GM18499 (cell line): ENCODE measurements around the gene ITGA1.
"Not testable (repeated sequence)": the region's sequence is repeated elsewhere in the genome, so short reads cannot be mapped to it uniquely, and the experiment has no call there.

ENCODE experiments used
- ATAC-seq: cut with Tn5 transposase; IDR thresholded peaks from one replicate; pipeline ENCODE4 v1.9.1; 2021; ENCODE audit warnings: moderate number of reproducible peaks; ENCODE audit not compliant: insufficient read depth, unreplicated experiment

ITGA1 gene

GRCh38 chr5:52856564-52856963 is 68.8 kb downstream of the ITGA1 start:
- ATAC-seq: peak; percentile 80

DNA sequence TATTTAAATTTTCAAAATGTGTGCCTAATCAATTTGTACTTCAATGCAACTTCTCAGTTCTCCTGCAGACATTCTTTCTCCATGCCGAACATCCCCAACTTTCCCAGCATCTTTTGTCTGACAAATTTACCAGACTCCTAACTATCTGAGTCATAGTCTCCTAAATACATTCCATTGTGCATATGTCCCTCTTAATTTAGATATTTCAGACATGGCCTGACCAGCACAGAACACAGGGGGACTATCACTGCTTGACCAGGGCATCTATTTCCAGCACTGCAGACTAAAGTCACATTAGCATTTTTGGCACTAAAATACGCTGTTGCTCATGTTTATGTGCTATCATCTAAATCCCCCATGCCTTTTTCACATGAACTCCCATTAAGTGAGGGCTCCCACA is 71.9 kb downstream of the ITGA1 start:
- no peak for ATAC-seq

GRCh38 chr5:52861368-52861767 is 73.7 kb downstream of the ITGA1 start:
- no peak for ATAC-seq

GRCh38 chr5:52863715-52864290 is 76.1 kb downstream of the ITGA1 start:
- no peak for ATAC-seq

- ATAC-seq: no peak
Measured at GRCh38 chr5:52864371-52864770, 76.7 kb downstream of the ITGA1 start.

GRCh38 chr5:52864884-52865283 is 77.2 kb downstream of the ITGA1 start:
- no peak for ATAC-seq

GRCh38 chr5:52865991-52866390 is 78.3 kb downstream of the ITGA1 start:
- not testable (repeated sequence) for ATAC-seq

GRCh38 chr5:52867809-52868208 is 80.1 kb downstream of the ITGA1 start:
- no peak for ATAC-seq

GRCh38 chr5:52868417-52868816 is 80.7 kb downstream of the ITGA1 start:
- ATAC-seq: no peak

DNA sequence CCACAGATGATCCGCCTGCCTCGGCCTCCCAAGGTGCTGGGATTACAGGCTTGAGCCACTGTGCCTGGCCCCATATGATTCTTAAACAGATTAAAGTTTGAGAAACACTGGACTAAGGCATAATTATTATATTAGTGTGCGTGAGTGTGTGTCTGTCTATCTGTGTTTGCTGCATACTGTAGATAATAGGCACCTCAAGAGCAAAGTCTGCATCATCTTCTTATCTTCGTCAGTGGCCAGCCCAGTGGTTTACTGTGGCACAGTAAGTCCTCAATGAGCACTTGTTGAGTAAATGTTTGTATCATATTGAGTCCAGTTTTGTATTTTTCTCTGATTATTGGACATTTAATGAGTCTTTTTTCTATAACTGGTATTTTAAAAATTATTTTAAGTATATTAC is 81.7 kb downstream of the ITGA1 start:
- no peak for ATAC-seq

DNA sequence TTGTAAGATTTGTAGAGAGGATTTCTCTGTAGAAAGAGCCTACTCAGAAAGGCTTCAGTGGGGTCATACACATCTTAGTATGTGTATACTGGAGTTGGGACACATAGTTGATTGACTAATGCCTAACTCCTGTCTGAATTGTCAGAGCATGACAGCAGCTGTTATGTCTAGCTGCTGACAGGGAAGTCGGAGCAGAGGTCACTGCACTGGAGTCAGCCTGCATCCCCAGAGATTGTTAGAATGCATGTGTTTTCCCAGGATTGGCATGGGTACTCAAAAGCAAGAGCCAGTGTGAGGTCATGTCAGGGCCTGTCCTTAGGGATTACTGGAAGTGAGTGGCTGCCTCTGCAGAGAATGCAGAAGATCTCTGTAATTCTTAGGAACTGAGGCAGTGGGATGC is 82.7 kb downstream of the ITGA1 start:
- ATAC-seq: no peak

- no peak for ATAC-seq
Measured at GRCh38 chr5:52875827-52876226, 88.1 kb downstream of the ITGA1 start.

DNA sequence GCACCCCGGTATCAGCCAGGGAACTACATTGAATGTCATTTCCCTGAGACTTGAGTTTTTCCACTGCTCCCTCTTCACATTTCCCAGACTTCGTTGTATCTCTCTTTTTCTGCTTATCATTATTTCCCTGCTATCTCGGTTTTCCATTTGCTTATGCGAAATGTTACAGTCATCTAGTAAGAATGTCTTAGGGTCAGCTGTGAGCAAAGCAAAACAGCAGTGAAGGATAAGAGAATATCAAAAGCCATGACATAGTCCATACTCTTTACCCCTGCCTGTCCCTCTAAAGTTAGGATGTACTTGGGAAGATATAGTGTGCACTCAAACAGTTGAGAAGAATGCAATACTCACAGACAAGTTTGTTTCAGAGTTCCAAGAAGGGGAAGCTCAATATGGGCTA is 88.7 kb downstream of the ITGA1 start:
- no peak for ATAC-seq

GRCh38 chr5:52878656-52879055 is 90.9 kb downstream of the ITGA1 start:
- no peak for ATAC-seq

DNA sequence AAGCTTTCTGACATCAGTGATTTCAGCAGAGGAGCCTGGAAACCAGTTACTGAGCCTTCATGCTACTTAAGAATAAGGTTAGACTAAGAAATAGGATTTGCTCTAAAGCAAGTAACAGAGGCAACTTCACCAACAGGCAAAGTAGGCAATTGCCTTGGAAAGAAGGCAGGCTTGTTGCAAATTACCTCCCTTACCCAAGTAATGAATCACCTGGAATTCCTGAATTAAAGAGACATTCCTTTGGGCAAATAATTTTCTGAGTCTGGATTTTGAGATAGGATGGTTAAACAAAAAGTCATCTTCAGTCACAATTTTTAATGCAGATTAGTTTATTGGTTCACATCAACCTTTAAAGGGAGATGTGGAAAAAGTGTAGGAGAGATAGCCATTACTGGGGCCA is 92.8 kb downstream of the ITGA1 start:
- ATAC-seq: no peak

- no peak for ATAC-seq
Measured at GRCh38 chr5:52881468-52881867, 93.8 kb downstream of the ITGA1 start.

GRCh38 chr5:52883110-52883509 is 95.4 kb downstream of the ITGA1 start:
- ATAC-seq: no peak

DNA sequence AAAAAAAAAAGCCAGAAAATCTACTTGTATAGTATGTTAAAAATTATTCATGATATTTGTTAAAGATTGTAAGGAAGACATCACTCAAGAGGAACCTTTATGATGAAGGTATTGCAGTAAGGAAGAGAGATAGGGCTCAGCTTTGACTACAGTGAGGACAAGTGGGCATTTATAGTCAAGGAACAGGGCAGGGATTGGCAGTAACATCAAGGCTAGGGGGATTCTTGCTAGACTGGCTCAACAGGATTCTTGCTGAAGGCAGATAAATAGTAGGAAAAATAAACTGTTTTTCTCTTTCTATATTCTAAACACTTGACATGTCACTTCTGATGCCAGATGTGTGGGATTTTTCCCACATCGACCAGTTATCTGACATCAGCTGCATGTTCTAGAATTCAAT is 96.7 kb downstream of the ITGA1 start:
- ATAC-seq: no peak

DNA sequence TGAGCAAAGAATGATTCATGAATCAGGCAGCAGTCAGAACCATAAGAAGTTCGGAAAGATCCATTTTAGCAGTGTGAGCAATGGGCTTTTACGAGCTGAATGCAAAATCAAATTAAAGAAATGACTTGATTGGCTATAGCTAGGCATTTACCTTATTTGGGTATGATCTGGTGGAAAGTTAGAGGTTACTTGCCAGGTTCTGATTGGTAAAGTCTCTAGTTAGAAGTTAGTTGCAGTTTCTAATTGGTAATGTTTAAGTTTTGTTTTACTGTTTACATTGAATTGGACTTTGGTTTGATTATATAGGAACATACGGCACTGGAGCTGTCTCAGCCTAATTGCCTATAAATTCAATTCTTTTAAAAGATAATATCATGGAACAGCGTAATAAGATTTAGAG is 97.9 kb downstream of the ITGA1 start:
- no peak for ATAC-seq

DNA sequence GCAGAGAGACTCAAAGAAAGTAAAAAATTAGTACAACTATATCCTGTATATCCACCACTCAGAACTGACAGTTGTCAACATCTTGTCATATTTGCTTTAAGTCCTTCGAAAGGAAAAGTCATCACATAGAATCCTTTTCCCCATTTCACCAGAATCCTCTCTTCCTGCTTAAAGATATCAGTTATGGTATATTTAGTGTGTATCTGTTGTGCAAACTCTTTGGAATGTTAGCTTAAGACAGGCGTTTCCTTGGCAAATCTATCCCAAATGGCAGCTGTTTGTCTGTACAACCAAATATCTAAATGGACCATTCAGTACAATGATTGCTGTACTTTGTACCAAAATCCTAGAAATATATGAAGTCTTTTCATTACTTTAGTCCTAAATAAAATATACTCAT is 98.5 kb downstream of the ITGA1 start:
- ATAC-seq: no peak

GRCh38 chr5:52887066-52887465 is 99.3 kb downstream of the ITGA1 start:
- no peak for ATAC-seq

GRCh38 chr5:52888363-52888762 is 100.6 kb downstream of the ITGA1 start:
- ATAC-seq: no peak
